Activated CD4-positive, alpha-beta T cell treated with anti-CD3 and anti-CD28 coated beads, Interleukin-2, amount 10 ng/mL, durations not matched to agents 24 days and 14 days (primary cell): Measurements from ENCODE around the gene VAMP1. TPM values are rescaled to one million over a fixed set of nuclear protein-coding genes. Genes with fewer than 3 reads are reported as not detected.
A peak's percentile ranks its signal among the peaks of the same experiment; 100 is the strongest.
"Not testable (repeated sequence)": the region's sequence is repeated elsewhere in the genome, so short reads cannot be mapped to it uniquely, and the experiment has no call there.

Experiments used
- DNase-seq: peaks from one replicate; pipeline ENCODE4 v3.0.0; 2022
- H3K27ac Mint-ChIP-seq: one replicate; pipeline ENCODE4 v1.8.0; 2022; ENCODE audit warnings: mild to moderate bottlenecking, mixed read lengths
- H3K27me3 Mint-ChIP-seq: one replicate; pipeline ENCODE4 v1.8.0; 2022; ENCODE audit warnings: mixed read lengths
- H3K36me3 Mint-ChIP-seq: one replicate; pipeline ENCODE4 v1.8.0; 2022; ENCODE audit warnings: low read depth, mild to moderate bottlenecking, mixed read lengths
- H3K4me1 Mint-ChIP-seq: one replicate; pipeline ENCODE4 v1.8.0; 2021; ENCODE audit warnings: mixed read lengths
- H3K4me3 Mint-ChIP-seq: one replicate; pipeline ENCODE4 v1.8.0; 2022; ENCODE audit warnings: mild to moderate bottlenecking, moderate library complexity, mixed read lengths
- H3K9me3 Mint-ChIP-seq: one replicate; pipeline ENCODE4 v1.8.0; 2021; ENCODE audit warnings: mixed read lengths
- intact Hi-C: fragments of 100-400 bp; cut with micrococcal nuclease; formaldehyde crosslinking; loops from one replicate; pipeline ENCODE4 v1.15.1; 2023
- total RNA-seq: library from RNA; stranded (reverse); gene quantifications from 2 replicates; pipeline ENCODE4 v1.2.3, GENCODE V29; 2022

Gene VAMP1
- total RNA-seq, 1 donor from 2014 or later, result 51.2 TPM

- Mint-ChIP-seq H3K9me3 (no peaks in the 10 kb centered on the region), H3K27ac (peak overlapping the region; percentile 34), H3K36me3 (no peaks in the 10 kb centered on the region), H3K4me1 (peaks cover 42% of the 10 kb centered on the region), H3K4me3 (no peak overlapping the region), H3K27me3 (no peaks in the 10 kb centered on the region)
- intact Hi-C loops, result no loop called here
- no peak for DNase-seq
Observed at GRCh38 chr12:6435961-6436715, 34.3 kb downstream of the VAMP1 start.

- DNase-seq, result peak; percentile 85
- peak overlapping the region; percentile 77 for H3K27ac Mint-ChIP-seq
- no peaks in the 10 kb centered on the region for H3K9me3 Mint-ChIP-seq
- peaks cover 55% of the 10 kb centered on the region for H3K4me1 Mint-ChIP-seq
- no peaks in the 10 kb centered on the region for H3K36me3 Mint-ChIP-seq
- peak overlapping the region; percentile 34 for H3K4me3 Mint-ChIP-seq
- no peaks in the 10 kb centered on the region for H3K27me3 Mint-ChIP-seq
- intact Hi-C loops, result no loop called here
Observed at GRCh38 chr12:6434205-6435140, 36.0 kb downstream of the VAMP1 start.

DNA sequence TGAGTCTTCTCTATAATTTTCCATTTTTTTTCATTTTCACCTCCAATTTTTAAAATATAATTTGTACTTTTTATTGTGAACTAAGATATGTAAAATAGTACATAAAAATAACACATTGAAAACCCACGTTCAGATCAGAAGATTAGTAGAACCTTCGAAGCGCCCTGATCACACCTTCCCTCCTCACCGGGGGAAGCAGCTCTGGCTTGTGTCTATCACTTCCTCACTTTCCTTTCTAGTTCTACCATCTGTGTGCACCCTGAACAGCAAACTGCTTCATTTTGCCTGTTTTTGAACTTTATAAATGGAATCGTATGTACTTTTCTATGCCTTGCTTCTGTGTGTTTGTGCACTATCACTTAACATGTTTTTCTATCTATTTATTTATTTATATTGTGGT is 37.5 kb downstream of the VAMP1 start:
- Mint-ChIP-seq H3K4me3 (no peak overlapping the region), H3K27ac (peak overlapping the region; percentile 85), H3K36me3 (no peaks in the 10 kb centered on the region), H3K9me3 (no peaks in the 10 kb centered on the region), H3K4me1 (peaks cover 49% of the 10 kb centered on the region), H3K27me3 (no peaks in the 10 kb centered on the region)
- intact Hi-C loops, result no loop called here
- no peak for DNase-seq

GRCh38 chr12:6430124-6430989 is 40.1 kb downstream of the VAMP1 start:
- Mint-ChIP-seq H3K4me1 (peaks cover 66% of the 10 kb centered on the region), H3K4me3 (peak overlapping the region; percentile 47), H3K9me3 (no peaks in the 10 kb centered on the region), H3K27ac (peak overlapping the region; percentile 78), H3K27me3 (no peaks in the 10 kb centered on the region), H3K36me3 (no peaks in the 10 kb centered on the region)
- DNase-seq, result peak; percentile 78
- intact Hi-C loops, result no loop called here

- no peaks in the 10 kb centered on the region for H3K9me3 Mint-ChIP-seq
- DNase-seq, result no peak
Observed at GRCh38 chr12:6428326-6428725, 42.2 kb downstream of the VAMP1 start.

DNA sequence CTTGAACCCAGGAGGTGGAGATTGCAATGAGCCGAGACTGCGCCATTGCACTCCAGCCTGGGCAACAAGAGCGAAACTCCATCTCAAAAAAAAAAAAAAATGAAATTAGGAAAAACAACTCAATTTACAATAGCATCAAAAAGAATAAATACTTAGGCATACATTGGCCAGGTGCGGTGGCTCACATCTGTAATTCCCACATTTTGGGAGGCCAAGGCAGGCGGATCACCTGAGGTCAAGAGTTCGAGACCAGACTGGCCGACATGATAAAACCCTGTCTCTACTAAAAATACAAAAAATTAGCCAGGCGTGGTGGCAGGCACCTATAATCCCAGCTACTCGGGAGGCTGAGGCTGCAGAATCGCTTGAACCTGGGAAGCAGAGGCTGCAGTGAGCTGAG is 42.7 kb downstream of the VAMP1 start:
- DNase-seq, H3K27me3 Mint-ChIP-seq, H3K9me3 Mint-ChIP-seq, H3K36me3 Mint-ChIP-seq: not testable (repeated sequence)
- peaks cover 61% of the 10 kb centered on the region for H3K4me1 Mint-ChIP-seq
- intact Hi-C loops, result loop anchor here (1.0 to 5.0 kb wide), 6 partner anchors 16 to 107 kb away; partner anchors contain the start of genes GAPDH, MRPL51 and TAPBPL
- peak overlapping the region; percentile 100 for H3K27ac Mint-ChIP-seq
- H3K4me3 Mint-ChIP-seq, result peak overlapping the region; percentile 89

More at GRCh38 chr12:6428326-6428725, 42.2 kb downstream of the VAMP1 start:
- peaks cover 61% of the 10 kb centered on the region for H3K4me1 Mint-ChIP-seq
- no peak overlapping the region for H3K4me3 Mint-ChIP-seq
- no peaks in the 10 kb centered on the region for H3K36me3 Mint-ChIP-seq
- H3K27me3 Mint-ChIP-seq, result no peaks in the 10 kb centered on the region
- peak overlapping the region; percentile 100 for H3K27ac Mint-ChIP-seq
- intact Hi-C loops, result loop anchor here (5.0 kb wide), 1 partner anchor 91 kb away; no protein-coding TSS in a partner anchor

DNA sequence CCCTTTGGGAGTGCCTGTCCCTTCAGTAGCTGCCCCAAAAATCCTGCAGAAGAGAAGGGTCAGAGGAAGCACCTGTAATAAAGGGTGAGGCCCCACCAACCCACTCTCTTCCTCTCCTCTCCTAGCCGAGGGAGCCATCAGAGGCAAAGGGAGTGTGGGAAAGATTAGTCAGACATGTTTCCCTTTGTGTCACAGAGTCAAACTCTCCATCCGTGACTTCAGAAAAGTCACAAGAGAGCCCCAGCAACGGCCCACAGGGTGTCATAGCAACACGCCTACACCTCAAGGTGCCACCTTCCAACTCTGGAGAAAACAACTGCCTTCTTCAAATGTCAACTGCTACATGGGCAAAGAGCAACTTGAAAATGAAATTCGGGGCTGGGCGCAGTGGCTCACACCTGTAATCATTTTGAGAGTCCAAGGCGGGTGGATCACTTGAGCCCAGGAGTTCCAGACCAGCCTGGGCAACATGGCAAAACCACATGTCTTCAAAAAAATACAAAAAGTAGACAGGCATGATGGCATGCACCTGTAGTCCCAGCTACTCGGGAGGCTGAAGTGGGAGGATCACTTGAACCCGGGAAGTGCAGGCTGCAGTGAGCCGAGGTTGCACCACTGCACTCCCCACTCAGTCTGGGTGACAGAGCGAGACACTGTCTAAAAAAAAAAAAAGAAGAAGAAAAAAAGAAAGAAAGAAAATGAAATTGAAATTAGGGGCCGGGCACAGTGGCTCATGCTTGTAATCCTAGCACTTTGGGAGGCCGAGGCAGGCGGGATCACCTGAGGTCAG is 43.4 kb downstream of the VAMP1 start:
- Mint-ChIP-seq H3K27ac (peak overlapping the region; percentile 100), H3K9me3 (no peaks in the 10 kb centered on the region), H3K36me3 (no peaks in the 10 kb centered on the region), H3K4me1 (peaks cover 58% of the 10 kb centered on the region), H3K4me3 (peak overlapping the region; percentile 89), H3K27me3 (no peaks in the 10 kb centered on the region)
- DNase-seq, result peak; percentile 94
- intact Hi-C loops, result loop anchor here (1.0 to 5.0 kb wide), 6 partner anchors 16 to 107 kb away; partner anchors contain the start of genes GAPDH, MRPL51 and TAPBPL

GRCh38 chr12:6425590-6426531 is 44.6 kb downstream of the VAMP1 start:
- Mint-ChIP-seq H3K4me1 (peaks cover 50% of the 10 kb centered on the region), H3K9me3 (no peaks in the 10 kb centered on the region), H3K4me3 (peak overlapping the region; percentile 89), H3K36me3 (no peaks in the 10 kb centered on the region), H3K27ac (peak overlapping the region; percentile 100), H3K27me3 (no peaks in the 10 kb centered on the region)
- DNase-seq, result peak; percentile 68
- intact Hi-C loops, result loop anchor here (5.0 kb wide), 1 partner anchor 89 kb away; no protein-coding TSS in a partner anchor

- H3K4me3 Mint-ChIP-seq, result no peak overlapping the region
Observed at GRCh38 chr12:6424866-6425265, 45.6 kb downstream of the VAMP1 start.

GRCh38 chr12:6424008-6424347 is 46.5 kb downstream of the VAMP1 start:
- intact Hi-C loops, result no loop called here
- Mint-ChIP-seq H3K27ac (peak overlapping the region; percentile 84), H3K9me3 (no peaks in the 10 kb centered on the region), H3K4me3 (peak overlapping the region; percentile 17), H3K4me1 (peaks cover 38% of the 10 kb centered on the region), H3K27me3 (no peaks in the 10 kb centered on the region), H3K36me3 (no peaks in the 10 kb centered on the region)
- no peak for DNase-seq

More at GRCh38 chr12:6424866-6425265, 45.6 kb downstream of the VAMP1 start:
- H3K36me3 Mint-ChIP-seq, result no peaks in the 10 kb centered on the region
- no peaks in the 10 kb centered on the region for H3K9me3 Mint-ChIP-seq
- intact Hi-C loops, result loop anchor here (5.0 kb wide), 1 partner anchor 88 kb away; no protein-coding TSS in a partner anchor
- no peaks in the 10 kb centered on the region for H3K27me3 Mint-ChIP-seq
- peak; percentile 58 for DNase-seq
- H3K27ac Mint-ChIP-seq, result peak overlapping the region; percentile 84
- peaks cover 40% of the 10 kb centered on the region for H3K4me1 Mint-ChIP-seq

GRCh38 chr12:6423267-6424007 is 47.0 kb downstream of the VAMP1 start:
- intact Hi-C loops, result loop anchor here (1.0 kb wide), 6 partner anchors 42 to 133 kb away; partner anchors contain the start of genes GAPDH, IFFO1, MRPL51 and VAMP1
- H3K27ac Mint-ChIP-seq, result peak overlapping the region; percentile 84
- H3K4me3 Mint-ChIP-seq, result peak overlapping the region; percentile 17

More at GRCh38 chr12:6423267-6424007, 47.0 kb downstream of the VAMP1 start:
- peak; percentile 93 for DNase-seq
- no peaks in the 10 kb centered on the region for H3K9me3 Mint-ChIP-seq
- H3K4me1 Mint-ChIP-seq, result peaks cover 40% of the 10 kb centered on the region
- no peaks in the 10 kb centered on the region for H3K27me3 Mint-ChIP-seq
- H3K36me3 Mint-ChIP-seq, result no peaks in the 10 kb centered on the region
